ENCODE results near the gene FAM13B.
"Not testable (repeated sequence)": the region's sequence is repeated elsewhere in the genome, so short reads cannot be mapped to it uniquely, and the experiment has no call there.

FAM13B gene

GRCh38 chr5:137959488-137959887 lies 73.4 kb downstream of the FAM13B start:
- no peak for DNase-seq

GRCh38 chr5:137957948-137958347 lies 74.9 kb downstream of the FAM13B start:
- no peak for DNase-seq

GRCh38 chr5:137954131-137954879 lies 78.6 kb downstream of the FAM13B start:
- DNase-seq, result no peak

GRCh38 chr5:137945825-137946224 lies 87.1 kb downstream of the FAM13B start:
- no peak for DNase-seq

- not testable (repeated sequence) for DNase-seq
Measured at GRCh38 chr5:137944280-137944679, 88.6 kb downstream of the FAM13B start.

- no peak for DNase-seq
Measured at GRCh38 chr5:137939331-137939730, 93.5 kb downstream of the FAM13B start.

GRCh38 chr5:137938751-137939143 lies 94.1 kb downstream of the FAM13B start:
- DNase-seq, result no peak

GRCh38 chr5:137937994-137938750 lies 94.7 kb downstream of the FAM13B start:
- no peak for DNase-seq

GRCh38 chr5:137935694-137936093 lies 97.2 kb downstream of the FAM13B start:
- DNase-seq, result no peak

GRCh38 chr5:137935190-137935589 lies 97.7 kb downstream of the FAM13B start:
- no peak for DNase-seq

- no peak for DNase-seq
Measured at GRCh38 chr5:137933491-137933911, 99.4 kb downstream of the FAM13B start.

GRCh38 chr5:137932800-137933199 lies 100.1 kb downstream of the FAM13B start:
- DNase-seq, result no peak

- DNase-seq, result no peak
Measured at GRCh38 chr5:137923856-137924255, 109.0 kb downstream of the FAM13B start.

- no peak for DNase-seq
Measured at GRCh38 chr5:137921931-137922330, 110.9 kb downstream of the FAM13B start.

- DNase-seq, result no peak
Measured at GRCh38 chr5:137916923-137917322, 116.0 kb downstream of the FAM13B start.

- no peak for DNase-seq
Measured at GRCh38 chr5:137914758-137915157, 118.1 kb downstream of the FAM13B start.

GRCh38 chr5:137902408-137903133 lies 130.3 kb downstream of the FAM13B start:
- DNase-seq, result no peak

- no peak for DNase-seq
Measured at GRCh38 chr5:137901011-137901817, 131.7 kb downstream of the FAM13B start.

- no peak for DNase-seq
Measured at GRCh38 chr5:137899493-137899892, 133.4 kb downstream of the FAM13B start.

- DNase-seq, result no peak
Measured at GRCh38 chr5:137896560-137896959, 136.3 kb downstream of the FAM13B start.

- no peak for DNase-seq
Measured at GRCh38 chr5:137894586-137894985, 138.3 kb downstream of the FAM13B start.

- DNase-seq, result no peak
Measured at GRCh38 chr5:137891849-137892248, 141.0 kb downstream of the FAM13B start.

- no peak for DNase-seq
Measured at GRCh38 chr5:137890845-137891244, 142.0 kb downstream of the FAM13B start.
